ENCODE results near the gene DDAH1. TPM values are rescaled to one million over a fixed set of nuclear protein-coding genes. Genes with fewer than 3 reads are reported as not detected.
"Not testable (repeated sequence)": the region's sequence is repeated elsewhere in the genome, so short reads cannot be mapped to it uniquely, and the experiment has no call there.

The DDAH1 gene
- polyA plus RNA-seq, 1 donor, result 50.0 TPM

DNA sequence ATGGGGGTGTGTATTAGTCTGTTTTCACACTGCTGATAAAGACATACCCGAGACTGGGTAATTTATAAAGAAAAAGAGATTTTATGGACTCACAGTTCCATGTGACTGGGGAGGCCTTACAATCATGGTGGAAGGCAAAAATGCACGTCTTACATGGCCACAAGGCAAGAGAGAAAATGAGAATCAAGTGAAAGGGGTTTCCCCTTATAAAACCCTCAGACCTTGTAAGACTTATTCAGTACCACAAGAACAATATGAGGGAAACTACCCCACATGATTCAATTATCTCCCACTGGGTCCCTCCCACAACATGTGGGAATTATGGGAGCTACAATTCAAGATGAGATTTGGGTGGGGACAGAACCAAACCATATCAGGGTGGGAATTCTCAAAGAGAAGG is 5.2 kb upstream of the DDAH1 start:
- DNase-seq, result not testable (repeated sequence)

DNA sequence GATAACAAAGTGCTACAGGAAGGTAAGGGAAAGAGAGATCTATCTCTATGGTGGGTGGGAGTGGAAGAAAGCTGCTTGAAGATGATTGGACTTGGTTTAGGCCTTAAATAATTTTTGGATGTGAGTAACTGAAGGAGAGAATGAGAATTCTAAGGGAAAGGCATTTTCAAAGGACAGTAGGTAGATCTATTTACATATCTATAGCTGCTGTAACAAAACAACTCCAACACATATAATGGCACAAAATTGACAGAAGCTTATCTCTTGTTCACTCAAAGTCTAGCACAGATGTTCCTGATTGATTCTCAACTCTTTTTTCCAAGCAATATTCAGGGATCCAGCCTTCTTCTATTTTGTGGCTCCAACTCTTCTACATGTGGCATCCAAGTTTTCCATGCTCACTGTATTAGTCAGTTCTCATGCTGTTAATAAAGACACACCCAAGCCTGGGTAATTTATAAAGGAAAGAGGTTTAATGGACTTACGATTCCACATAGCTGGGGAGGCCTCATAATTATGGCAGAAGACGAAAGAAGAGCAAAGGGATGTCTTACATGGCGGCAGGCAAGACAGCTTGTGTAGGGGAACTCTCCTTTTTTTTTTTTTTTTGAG is 3.1 kb upstream of the DDAH1 start:
- no peak for DNase-seq

DNA sequence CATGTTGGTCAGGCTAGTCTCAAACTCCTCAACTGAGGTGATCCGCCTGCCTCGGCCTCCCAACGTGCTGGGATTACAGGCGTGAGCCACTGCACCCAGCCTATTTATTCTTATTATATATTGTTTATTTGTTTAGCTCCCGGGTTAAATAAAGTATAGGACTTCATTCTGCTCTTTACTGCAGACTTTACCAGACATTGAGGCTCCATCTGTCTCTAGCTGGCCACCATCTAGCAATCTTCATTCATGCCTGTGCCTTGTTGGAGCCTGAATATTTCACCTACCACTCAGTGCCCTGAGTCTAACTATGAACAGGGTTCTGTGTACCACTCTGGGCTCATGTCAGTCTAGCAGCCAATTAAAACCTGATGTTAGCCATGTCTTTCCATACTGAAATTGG is 2.1 kb upstream of the DDAH1 start:
- DNase-seq, result no peak

DNA sequence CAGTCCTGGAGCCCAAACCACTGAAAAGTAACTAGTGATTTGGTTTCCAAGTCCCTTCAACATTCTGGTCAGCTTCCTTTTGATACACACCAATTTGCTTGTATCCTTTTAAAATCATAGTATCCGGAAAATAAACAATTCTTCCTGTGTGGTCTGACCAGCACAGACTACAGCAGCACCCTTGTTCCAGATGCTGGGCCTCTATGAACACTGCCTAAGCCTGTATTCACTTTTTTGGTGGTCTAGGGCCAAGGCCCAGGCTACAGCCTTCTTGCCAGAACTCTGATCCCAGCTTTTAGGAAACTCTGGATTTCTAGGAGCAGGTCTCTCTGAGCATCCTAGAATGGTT is 801 bp upstream of the DDAH1 start:
- DNase-seq, result no peak

DNA sequence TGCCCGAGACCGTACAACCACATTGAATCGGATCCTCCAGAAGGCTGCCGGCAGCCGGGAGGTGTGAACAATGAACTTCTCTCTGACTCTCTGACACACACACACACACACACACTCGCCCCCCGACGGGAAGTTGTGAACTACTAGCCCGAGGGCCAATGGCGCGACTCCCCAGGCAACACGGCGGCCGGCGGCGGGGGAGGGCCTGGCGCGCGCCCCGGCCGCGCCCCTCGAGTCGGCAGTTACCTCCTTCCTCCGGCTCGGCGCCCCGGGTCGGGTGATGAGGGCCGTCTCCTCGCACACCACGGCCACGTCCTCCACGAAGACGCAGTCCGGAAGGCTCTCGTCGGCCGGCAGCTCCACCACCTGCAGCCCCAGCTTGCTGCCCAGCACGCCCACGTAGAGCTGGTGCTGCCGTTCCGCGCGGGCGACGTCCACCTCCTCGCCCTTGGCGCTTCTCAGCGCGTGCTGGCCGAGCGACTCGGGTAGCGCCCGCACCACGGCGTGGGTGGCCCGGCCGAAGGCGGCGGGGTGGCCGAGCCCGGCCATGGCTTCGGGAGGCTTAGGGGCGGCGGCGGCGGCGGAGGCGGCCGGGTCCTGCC is 361 bp downstream of the DDAH1 start:
- DNase-seq, result peak; percentile 64

DNA sequence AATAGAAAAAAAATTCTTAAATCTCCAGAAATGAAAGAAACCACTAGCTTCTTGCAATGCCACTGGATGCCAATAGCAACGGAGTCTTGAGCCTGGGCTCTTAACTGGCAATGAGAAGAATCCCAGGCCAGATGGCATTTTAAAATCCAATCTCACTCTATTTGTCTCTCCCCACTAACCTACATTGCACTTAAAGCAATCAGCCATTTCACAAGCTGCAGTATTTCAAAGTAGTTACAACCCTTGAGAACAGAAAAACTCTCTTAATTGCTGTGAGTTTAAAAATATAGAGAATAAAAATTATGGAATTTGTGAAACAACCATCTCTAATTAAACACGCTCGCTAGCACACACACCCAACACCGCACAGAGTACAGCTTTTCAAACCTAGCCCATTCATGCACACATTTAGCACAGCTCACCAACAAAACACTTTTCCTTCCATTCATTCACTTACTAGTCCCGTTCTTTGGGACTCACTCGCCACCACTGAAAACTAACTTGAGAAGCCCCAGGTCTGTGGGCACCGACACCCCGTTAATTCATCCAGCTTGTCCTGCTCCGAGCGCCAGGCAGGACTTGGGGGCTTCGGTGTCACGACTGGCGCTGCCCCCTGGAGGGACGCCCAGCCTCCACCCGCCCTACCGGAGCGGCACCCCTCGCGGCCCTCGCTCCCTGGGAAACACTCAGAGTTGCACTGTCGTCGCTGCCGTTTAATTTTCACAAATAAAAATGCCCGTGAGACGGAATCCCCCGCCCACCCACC is 1.0 kb downstream of the DDAH1 start:
- no peak for DNase-seq

DNA sequence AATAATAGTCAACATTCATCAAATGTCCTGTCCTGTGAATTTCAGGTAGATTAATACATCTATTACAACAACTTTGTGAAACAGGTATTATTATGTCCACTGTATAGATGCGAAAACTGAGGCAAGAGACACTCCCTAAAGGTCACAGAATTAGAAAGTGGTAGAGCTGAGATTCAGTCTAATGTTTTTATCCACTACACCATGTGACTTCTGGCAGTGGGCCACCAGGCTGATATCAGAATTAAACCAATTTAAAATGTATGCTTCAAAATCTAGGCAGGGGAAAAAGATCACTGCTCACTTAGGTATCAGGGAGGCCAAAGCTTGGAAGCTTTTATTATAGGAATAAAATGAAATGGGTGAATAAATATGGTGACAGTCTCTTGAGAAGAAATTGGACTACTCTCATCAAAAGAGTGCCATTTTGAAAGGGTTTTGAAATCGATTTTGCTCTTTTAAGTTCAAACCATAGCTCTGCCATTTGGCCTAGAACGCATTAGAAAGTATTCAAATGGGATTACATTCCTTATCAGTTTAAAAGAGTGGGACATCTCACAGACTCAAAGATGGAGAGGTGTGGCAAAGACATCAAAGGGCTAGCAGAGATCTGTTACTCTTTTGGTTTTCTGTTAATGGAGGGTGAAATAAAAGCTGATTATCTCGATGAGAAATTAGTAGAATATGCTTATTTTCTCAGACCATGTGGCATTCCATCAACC is 1.9 kb downstream of the DDAH1 start:
- no peak for DNase-seq

DNA sequence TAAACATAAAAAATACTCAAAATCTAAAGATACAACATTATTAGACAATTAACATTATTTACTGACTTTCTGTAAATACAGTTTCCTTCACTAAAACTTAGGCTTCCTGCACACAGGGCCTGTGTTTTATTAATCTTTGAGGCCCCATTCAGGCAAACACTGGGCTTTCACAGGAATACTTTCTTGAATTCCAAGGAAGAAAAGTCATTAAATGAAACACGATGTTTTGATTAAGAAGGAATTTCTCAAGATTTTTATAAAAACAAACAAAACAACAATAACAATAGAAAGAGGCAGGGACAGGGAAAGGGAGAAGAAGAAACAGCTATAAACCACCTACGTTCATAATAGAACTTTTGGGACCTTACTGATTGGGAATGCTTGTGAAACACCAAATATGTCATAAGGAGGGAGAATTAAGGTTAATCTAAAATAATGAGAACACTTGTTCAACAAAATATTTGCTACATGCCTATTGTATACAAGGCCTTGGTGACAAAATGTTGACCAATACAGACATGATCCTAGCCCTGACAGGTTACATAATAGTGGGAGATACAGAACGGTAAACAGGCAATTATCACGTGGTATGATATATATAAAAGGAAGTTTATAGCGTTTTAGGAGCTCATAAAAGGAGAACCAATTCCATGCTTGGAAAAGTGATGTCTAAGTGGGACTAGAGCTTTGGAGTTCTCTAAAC is 3.6 kb downstream of the DDAH1 start:
- DNase-seq, result no peak

DNA sequence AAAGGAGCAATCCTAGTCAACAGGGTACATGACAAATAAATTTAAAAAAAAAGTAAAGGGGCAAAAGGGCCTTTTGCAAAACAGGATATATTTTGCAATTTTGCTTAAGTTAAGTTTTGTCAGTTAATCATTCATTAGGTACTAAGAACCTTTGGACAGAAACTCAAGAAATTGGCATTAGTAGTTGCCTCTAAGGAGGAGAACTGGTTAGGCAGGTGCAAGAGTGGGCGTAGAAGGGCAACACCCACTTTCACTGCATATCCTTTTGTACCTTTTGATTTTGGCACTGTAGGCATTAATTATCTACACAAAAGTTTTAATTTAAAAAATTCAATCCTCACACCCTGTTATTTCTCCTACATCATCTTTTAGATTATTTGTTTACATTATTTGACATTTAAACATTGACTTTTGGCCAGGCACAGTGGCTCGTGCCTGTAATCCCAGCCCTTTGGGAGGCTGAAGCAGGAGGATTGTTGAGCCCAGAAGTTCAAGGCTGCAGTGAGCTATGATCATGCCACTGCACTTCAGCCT is 4.3 kb downstream of the DDAH1 start:
- no peak for DNase-seq

DNA sequence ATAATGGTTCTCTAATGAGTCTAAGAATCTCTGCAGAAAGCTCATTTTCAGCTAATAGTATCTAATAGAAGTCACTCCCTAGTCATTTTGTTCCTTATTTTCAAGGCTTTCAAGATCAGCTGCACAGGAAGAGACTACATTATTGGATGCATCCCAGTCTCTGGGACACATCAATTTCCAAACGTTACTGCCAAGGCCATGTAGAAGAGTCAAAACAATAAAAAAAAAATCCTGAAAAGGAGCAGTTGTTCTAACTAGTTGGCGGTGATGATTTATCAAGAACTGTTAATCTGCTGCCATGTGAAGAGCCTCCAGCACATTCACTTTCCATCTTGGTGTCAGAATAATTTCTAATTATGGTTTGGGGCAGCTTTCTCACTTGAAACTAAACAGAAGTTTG is 5.7 kb downstream of the DDAH1 start:
- DNase-seq, result no peak

DNA sequence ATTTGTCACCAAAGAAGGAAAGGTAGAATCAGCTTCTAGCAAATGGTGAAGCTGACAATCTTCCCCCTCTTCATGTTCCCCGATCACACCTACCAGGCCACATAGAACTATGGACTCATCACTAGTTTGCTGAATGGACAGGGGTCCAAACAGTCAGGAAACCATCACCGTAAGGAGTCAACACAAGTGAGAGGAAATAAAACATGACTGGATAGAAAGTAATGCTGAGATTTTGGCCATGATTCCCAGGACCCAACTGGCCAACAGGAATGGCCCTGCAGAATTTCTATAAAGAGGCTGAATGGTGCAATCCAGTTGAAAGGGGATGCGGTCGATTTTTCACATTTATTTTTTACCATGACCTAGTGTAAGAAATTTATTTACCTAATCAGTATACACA is 10.7 kb downstream of the DDAH1 start:
- DNase-seq, result no peak

DNA sequence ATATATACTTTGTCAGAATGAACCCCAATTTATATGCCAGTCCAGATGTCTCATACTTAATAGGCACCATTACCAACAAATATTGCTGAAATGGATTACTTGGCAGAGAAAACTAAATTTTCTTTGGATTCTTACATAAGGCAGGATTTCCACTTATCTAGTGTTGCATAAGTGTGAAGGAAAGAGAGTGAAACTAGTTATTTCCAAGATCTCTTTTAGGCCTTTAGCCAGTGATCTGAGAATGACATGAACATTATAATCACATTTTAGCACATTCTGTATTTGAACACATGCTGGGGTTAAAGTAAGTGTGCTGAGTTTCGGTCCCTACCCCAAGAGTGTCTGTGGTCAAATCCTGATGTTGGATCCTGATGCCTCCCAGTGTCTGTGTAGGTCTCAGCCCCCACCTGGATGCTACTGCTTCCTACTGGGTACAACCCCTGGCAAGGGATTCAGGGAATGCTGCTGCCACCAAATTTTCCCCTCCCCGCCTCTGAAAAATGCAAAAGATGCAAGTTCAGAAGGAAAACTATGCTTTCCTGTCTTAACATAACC is 11.2 kb downstream of the DDAH1 start:
- DNase-seq, result no peak

DNA sequence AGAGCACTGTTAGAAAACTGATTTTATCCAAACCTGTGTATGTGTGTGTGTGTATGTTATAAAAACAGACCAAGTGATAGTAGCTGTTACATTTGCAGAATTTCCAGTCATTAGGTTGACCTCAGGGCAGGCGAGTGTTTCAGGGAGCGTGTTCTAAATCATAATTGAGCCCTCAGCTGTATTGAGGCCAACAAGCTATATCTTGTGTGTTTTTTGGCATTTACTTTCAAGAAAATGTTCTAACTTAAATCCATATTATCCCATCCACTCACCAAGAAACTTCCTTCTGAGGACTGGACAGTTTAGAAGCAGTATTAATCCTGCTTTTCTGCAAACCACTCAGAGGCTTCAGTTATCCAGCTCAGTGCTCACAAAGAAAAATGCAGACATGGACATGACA is 12.0 kb downstream of the DDAH1 start:
- DNase-seq, result no peak

DNA sequence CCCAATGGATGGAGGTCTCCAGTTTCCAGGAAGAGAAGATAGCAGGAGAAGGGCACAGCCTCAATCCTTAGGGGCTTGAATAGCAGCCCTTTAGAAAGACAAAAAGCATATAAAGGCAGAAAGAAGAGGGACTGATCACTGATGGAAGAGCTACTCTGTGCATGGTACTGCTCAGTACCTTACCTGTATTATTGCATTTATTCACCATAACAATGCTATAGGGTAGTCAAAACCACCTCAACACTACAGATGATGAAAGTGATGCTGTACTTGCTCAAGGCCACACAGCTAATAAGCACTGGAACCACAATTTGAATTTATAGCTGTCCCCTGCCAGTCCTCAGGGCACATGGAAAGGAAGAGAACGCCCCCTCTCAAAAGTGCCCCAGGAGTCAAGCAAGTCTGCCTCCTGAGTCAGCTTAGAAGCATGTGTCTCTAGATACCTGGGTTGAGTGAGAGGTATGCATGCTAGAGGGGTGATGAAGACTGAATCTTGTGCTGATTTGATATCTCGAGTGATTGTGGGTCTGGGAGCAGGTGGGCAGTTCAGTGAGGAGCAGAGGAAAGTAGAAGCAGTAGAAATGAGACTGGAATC is 13.6 kb downstream of the DDAH1 start:
- DNase-seq, result no peak

DNA sequence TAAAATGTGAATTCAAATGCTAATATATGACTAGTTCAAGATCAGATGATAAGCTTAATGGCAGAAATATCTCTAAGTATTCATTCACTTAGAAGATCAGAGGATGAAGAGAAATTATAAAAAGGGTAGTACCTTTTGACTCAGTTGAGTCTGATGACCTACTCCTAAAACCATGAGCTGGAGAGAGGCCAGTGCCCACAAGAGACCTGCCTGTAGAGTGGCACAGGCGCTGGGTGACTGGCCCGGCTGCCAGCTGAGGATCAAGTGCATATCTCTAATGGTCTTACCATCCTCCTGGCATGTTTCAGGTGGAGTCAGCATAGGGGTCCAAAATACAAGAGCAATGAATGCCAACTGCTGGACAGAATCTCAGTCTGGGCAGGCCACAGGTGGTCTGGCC is 14.1 kb downstream of the DDAH1 start:
- no peak for DNase-seq

DNA sequence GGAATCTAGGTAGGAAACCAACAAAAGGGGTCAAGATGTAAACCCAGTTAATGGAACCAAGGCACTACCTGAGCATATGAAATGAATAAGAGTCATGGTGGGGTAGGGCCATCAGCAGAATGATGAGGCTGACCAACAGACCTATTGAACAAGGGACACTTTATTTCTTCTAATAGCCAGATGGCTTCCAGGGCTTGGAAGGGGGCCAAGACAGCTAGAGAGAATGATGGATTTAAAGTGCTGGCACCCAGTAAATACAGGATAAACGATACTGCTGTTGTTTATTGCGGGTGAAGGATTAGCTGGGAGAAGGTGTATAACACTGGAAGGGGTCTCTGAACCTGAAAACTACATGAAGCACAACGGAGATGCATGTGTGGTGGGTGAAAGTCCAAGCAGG is 15.6 kb downstream of the DDAH1 start:
- DNase-seq, result no peak

DNA sequence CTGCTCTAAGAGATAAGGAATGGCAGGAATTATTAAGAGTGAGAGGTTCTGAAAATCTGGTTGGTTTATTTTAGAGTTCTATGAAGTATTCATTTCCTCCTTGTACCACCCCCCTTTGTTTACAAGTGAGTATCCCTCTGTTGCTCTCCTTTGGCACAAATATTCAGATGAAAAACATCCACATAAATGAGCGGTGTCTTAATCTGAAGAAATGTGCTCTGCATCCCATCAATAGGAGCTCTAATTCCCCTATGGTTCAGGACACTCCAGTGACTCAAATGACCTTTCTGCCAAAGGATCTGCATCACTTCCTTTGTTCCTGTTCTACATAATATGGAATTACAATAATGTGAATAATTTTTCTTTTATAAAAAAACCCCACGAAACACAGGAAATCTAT is 16.6 kb downstream of the DDAH1 start:
- no peak for DNase-seq

DNA sequence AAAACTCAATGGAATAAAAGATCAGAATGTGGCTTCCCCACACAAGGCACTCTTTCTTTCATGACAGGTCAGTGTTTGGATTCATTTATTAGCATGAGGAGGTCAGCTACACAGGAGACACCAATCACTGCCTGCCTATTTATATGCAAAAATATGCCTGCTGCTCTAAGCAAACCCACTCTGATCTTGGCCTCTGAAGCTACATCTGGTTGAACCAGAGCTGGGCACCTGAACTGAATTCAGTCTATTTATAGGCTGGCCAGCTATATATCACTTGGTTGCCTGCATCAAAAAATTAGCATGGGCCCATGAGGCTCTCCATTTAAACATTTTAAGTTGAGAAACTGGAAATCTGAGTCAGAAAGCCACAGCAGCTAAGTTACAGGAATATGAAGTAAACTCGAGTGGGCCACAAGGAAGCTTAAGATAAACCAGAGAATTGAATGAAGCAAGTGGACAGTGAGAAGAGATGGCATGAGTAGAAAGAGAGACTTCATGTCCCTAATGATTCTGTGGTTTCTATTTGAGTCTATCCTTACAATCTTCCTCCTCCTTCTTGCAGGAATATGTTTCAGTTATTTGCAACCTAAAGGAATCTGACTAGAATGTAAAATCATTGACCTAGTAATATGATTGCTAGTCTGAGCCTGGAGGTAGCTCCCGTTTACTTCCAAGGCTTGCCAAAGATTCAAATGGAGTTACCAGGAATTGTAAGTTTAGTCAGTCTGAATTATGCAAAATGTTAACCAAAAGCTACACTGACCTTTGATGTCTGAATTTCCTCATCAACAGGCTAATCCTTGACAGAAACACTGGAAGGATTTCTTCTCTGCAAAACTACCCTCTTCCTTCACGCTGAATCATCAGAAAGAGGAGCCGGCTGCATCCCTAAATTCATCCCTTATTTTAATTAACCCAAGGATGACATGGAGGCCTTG is 17.7 kb downstream of the DDAH1 start:
- no peak for DNase-seq

DNA sequence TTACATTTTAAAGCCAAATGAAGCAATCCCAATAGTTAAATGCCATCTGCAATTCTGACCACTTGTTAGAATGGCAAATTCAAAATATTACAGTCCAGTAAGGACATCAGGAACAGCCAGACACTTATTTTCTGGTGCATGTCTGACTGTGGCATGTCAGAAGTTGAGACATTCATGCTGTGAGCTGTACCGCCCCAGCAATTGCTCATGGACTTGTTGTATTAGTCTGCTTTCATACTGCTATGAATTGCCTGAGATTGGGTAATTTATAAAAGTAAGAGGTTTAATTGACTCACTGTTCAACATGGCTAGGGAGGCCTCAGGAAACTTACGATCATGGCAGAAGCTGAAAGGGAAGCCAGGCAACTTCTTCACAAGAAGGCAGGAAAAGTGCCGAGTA is 19.1 kb downstream of the DDAH1 start:
- no peak for DNase-seq

DNA sequence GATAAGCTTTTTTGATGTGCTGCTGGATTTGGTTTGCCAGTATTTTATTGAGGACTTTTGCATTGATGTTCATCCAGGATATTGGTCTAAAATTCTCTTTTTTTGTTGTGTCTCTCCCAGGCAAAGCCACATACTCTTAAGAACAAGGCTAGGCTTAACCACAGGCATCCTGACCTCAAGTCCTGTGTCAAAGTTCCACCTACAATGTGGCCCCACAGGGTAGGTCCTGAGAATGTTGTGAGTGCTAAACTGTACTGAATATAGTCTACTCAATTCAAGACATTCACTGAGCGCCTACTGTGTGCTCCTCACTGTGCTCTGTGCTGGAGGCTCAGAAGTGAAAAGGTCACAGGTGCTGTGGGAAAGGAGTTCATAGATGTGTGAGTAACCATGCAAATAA is 20.6 kb downstream of the DDAH1 start:
- DNase-seq, result no peak

DNA sequence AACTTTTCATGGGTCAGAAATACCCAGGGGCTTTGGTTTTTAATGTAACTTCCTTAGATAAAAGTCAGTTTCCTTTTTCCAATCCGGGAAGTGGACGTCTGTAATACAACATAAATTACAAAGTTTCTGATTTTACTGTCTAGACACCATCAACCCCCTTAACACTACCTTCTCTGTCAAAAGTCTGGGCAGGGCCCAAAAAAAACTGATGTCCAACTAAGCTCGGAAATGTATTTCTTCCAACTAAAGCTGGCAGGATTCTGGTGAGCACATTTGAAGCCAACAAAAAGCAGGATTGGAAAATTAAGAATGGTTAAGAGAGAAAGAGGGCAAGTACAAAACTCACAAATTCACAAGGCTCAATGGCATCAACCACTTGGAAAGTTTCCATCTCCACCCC is 24.3 kb downstream of the DDAH1 start:
- DNase-seq, result no peak
